OCI-LY1 (cell line): ENCODE measurements around the gene PAPPA.

Source experiments
- H2AFZ ChIP-seq: fragments of 200-600 bp; sonication (generic), shearing (Covaris generic); 2 replicates; pipeline ENCODE4 v1.6.0; 2014; ENCODE audit warnings: antibody characterized with exemption, mild to moderate bottlenecking, low read length
- H3F3A ChIP-seq: fragments of 200-600 bp; sonication (generic), shearing (Covaris generic); 2 replicates; pipeline ENCODE4 v1.6.0; 2014; ENCODE audit warnings: mild to moderate bottlenecking, antibody characterized with exemption, low read length, moderate library complexity; ENCODE audit not compliant: insufficient read depth
- H3K27ac ChIP-seq: fragments of 200-600 bp; sonication (generic); 2 replicates; pipeline ENCODE4 v1.5.1; 2014; ENCODE audit warnings: low read length, mixed run types, mild to moderate bottlenecking, low read depth; ENCODE audit not compliant: poor library complexity, severe bottlenecking
- H3K27me3 ChIP-seq: fragments of 200-600 bp; sonication (generic); 2 replicates; pipeline ENCODE4 v1.6.0; 2014; ENCODE audit warnings: antibody characterized with exemption, mild to moderate bottlenecking, low read length, moderate library complexity; ENCODE audit not compliant: insufficient read depth
- H3K36me3 ChIP-seq: fragments of 200-600 bp; sonication (generic); 2 replicates; pipeline ENCODE4 v1.6.1; 2014; ENCODE audit warnings: mild to moderate bottlenecking, antibody characterized with exemption, low read length, moderate library complexity, mixed read lengths; ENCODE audit not compliant: insufficient read depth
- H3K4me1 ChIP-seq: fragments of 200-600 bp; sonication (generic); 2 replicates; pipeline ENCODE4 v1.5.1; 2014; ENCODE audit warnings: mild to moderate bottlenecking, low read length, moderate library complexity; ENCODE audit not compliant: insufficient read depth, severe bottlenecking
- H3K4me2 ChIP-seq: fragments of 200-600 bp; sonication (generic), shearing (Covaris generic); 2 replicates; pipeline ENCODE4 v1.6.1; 2014; ENCODE audit warnings: low read length
- H3K4me3 ChIP-seq: fragments of 200-600 bp; sonication (generic); 2 replicates; pipeline ENCODE4 v1.5.1; 2014; ENCODE audit warnings: low read length, low read depth, mild to moderate bottlenecking, mixed read lengths; ENCODE audit not compliant: poor library complexity, severe bottlenecking
- H3K79me2 ChIP-seq: fragments of 200-600 bp; shearing (Covaris generic); 2 replicates; pipeline ENCODE4 v1.6.1; 2016; ENCODE audit warnings: mixed run types, low read length, mixed read lengths; ENCODE audit not compliant: insufficient read depth
- H3K9ac ChIP-seq: fragments of 200-600 bp; sonication (generic), shearing (Covaris generic); 2 replicates; pipeline ENCODE4 v1.6.1; 2014; ENCODE audit warnings: mild to moderate bottlenecking, low read length, mixed read lengths
- H3K9me2 ChIP-seq: fragments of 200-600 bp; sonication (generic), shearing (Covaris generic); 2 replicates; pipeline ENCODE4 v1.6.1; 2014; ENCODE audit warnings: low read depth, mild to moderate bottlenecking, low read length, mixed read lengths
- H3K9me3 ChIP-seq: fragments of 200-600 bp; shearing (Covaris generic); 2 replicates; pipeline ENCODE4 v1.6.1; 2014; ENCODE audit warnings: low read length, mixed read lengths
- H4K20me1 ChIP-seq: fragments of 200-600 bp; sonication (generic), shearing (Covaris generic); 2 replicates; pipeline ENCODE4 v1.6.0; 2016; ENCODE audit warnings: mild to moderate bottlenecking, low read length; ENCODE audit not compliant: insufficient read depth
- CTCF ChIP-seq: fragments of 200-600 bp; sonication (generic), shearing (Covaris generic); IDR thresholded peaks from 2 replicates; pipeline ENCODE4 v1.5.1; 2017; ENCODE audit warnings: mild to moderate bottlenecking, antibody characterized with exemption, low read length, moderate library complexity, mixed read lengths
- EZH2 ChIP-seq: fragments of 200-600 bp; sonication (generic), shearing (Covaris generic); IDR thresholded peaks from 2 replicates; pipeline ENCODE4 v1.8.0; 2017; ENCODE audit warnings: borderline replicate concordance, mixed run types, mild to moderate bottlenecking, antibody characterized with exemption, low read length, moderate library complexity, mixed read lengths

Gene PAPPA

GRCh38 chr9:116416421-116416820 lies 262.8 kb downstream of the PAPPA start:
- H3K9ac ChIP-seq, result no peak overlapping the region
- no peaks in the 10 kb centered on the region for H3K36me3 ChIP-seq
- H3K79me2 ChIP-seq, result no peaks in the 10 kb centered on the region
- H3K4me1 ChIP-seq, result no peaks in the 10 kb centered on the region
- H3K9me3 ChIP-seq, result no peaks in the 10 kb centered on the region
- no peaks in the 10 kb centered on the region for H3K9me2 ChIP-seq
- H2AFZ ChIP-seq, result no peak overlapping the region
- no peak overlapping the region for H3K4me2 ChIP-seq
- H3K4me3 ChIP-seq, result no peak overlapping the region
- H4K20me1 ChIP-seq, result no peaks in the 10 kb centered on the region
- no peaks in the 10 kb centered on the region for H3F3A ChIP-seq
- no peak for TF ChIP-seq CTCF
- TF ChIP-seq EZH2, result no peak
- no peak overlapping the region for H3K27ac ChIP-seq
- no peaks in the 10 kb centered on the region for H3K27me3 ChIP-seq

DNA sequence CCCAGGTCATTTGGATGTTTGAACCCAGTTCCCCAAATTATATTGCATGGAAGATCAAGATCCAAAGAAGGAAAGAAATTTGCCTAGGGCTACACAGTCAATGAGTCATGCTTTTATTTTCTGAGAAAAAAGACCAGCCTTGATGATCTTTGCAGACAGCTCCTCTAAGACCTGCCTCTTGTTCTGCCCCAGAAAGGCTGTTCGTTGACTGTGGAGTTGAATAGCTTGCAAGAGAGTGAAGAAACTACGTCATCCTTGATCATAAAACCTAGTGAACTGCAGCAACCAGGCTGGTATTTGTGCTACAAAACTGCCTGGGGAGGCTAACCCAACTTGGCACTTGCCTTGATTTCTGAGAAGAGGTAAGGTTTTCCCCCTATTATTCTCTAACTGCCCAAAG lies 263.9 kb downstream of the PAPPA start:
- Histone ChIP-seq H2AFZ (no peak overlapping the region), H3F3A (no peaks in the 10 kb centered on the region), H3K27ac (no peak overlapping the region), H4K20me1 (no peaks in the 10 kb centered on the region), H3K9ac (no peak overlapping the region), H3K36me3 (no peaks in the 10 kb centered on the region), H3K4me2 (no peak overlapping the region), H3K4me1 (no peaks in the 10 kb centered on the region), H3K79me2 (no peaks in the 10 kb centered on the region), H3K9me2 (no peaks in the 10 kb centered on the region), H3K27me3 (no peaks in the 10 kb centered on the region), H3K9me3 (no peaks in the 10 kb centered on the region), H3K4me3 (no peak overlapping the region)
- no peak for TF ChIP-seq CTCF
- TF ChIP-seq EZH2, result no peak

DNA sequence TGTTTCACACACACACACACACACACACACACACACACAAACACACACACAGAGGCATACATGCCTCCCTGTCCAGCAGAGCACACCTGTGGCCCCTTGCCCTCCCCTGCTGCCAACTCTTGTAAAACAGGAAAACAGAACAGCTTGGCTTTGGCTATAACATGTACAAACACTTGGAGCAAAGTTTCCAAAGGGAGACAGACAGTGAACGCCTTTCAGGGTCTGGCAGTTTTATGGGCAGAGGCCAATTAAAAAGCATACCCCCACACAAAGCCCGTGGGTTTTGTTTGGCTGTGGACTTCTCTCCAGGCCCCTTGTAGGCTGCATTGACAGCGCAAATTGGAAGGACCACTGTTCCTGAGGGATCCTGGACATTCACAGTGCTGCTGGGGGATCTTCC lies 265.6 kb downstream of the PAPPA start:
- no peak overlapping the region for H2AFZ ChIP-seq
- H3K79me2 ChIP-seq, result no peaks in the 10 kb centered on the region
- no peaks in the 10 kb centered on the region for H4K20me1 ChIP-seq
- TF ChIP-seq CTCF (no peak), EZH2 (no peak)
- no peaks in the 10 kb centered on the region for H3K27me3 ChIP-seq
- H3K27ac ChIP-seq, result no peak overlapping the region
- H3K9ac ChIP-seq, result no peak overlapping the region
- no peak overlapping the region for H3K4me3 ChIP-seq
- no peaks in the 10 kb centered on the region for H3K36me3 ChIP-seq
- H3K4me2 ChIP-seq, result no peak overlapping the region
- H3K4me1 ChIP-seq, result no peaks in the 10 kb centered on the region
- H3F3A ChIP-seq, result no peaks in the 10 kb centered on the region
- H3K9me2 ChIP-seq, result no peaks in the 10 kb centered on the region
- no peaks in the 10 kb centered on the region for H3K9me3 ChIP-seq
